CD4-positive, alpha-beta memory T cell (primary cell): ENCODE measurements around the gene SNAP47. TPM values are rescaled to one million over a fixed set of nuclear protein-coding genes. Genes with fewer than 3 reads are reported as not detected.
A peak's percentile ranks its signal among the peaks of the same experiment; 100 is the strongest.

Experiments
- CTCF ChIA-PET: fragments of 350-600 bp; sonication (Branson Sonifier 250); formaldehyde crosslinking; loops from one replicate; lab custom pipeline; 2021; ENCODE audit warnings: inconsistent platforms; ENCODE audit not compliant: partially characterized antibody; lab: Charles Lee
- POLR2A ChIA-PET: fragments of 350-600 bp; sonication (Branson Sonifier 250); formaldehyde crosslinking; loops from one replicate; lab custom pipeline; 2021; ENCODE audit not compliant: partially characterized antibody; lab: Charles Lee
- DNase-seq, 5 donors: peaks; one replicate each; pipeline versions ENCODE4 v3.0.0 to v3.0.0-alpha.2; 2020 to 2022; ENCODE audit warnings: mixed read lengths in 1 of 5
- H3K27ac ChIP-seq: one replicate; pipeline ENCODE4 v1.7.0; 2013; ENCODE audit warnings: low read depth, low read length
- H3K27me3 ChIP-seq: 2 replicates; pipeline ENCODE4 v1.7.0; 2013; ENCODE audit warnings: mild to moderate bottlenecking, low read length, moderate library complexity; ENCODE audit not compliant: insufficient read depth
- H3K36me3 ChIP-seq: 2 replicates; pipeline ENCODE4 v1.7.0; 2013; ENCODE audit warnings: mild to moderate bottlenecking, low read length, moderate library complexity; ENCODE audit not compliant: insufficient read depth
- H3K4me1 ChIP-seq: 2 replicates; pipeline ENCODE4 v1.7.0; 2013; ENCODE audit warnings: mild to moderate bottlenecking, low read length, moderate library complexity; ENCODE audit not compliant: insufficient read depth
- H3K4me3 ChIP-seq, 2 donors: one replicate each; pipeline ENCODE4 v1.7.0; 2013; ENCODE audit warnings: low read length in 2 of 2, mild to moderate bottlenecking in 1 of 2
- H3K9me3 ChIP-seq, 2 donors: one replicate each; pipeline ENCODE4 v1.7.0; 2013; ENCODE audit warnings: low read length in 2 of 2, control low read depth in 1 of 2; ENCODE audit not compliant: control insufficient read depth in 1 of 2
- H3K27ac Mint-ChIP-seq, 7 donors: one replicate each; pipeline ENCODE4 v1.8.0; 2020 to 2021; ENCODE audit warnings: mixed read lengths in 7 of 7, mild to moderate bottlenecking in 6 of 7, inconsistent platforms in 3 of 7, moderate library complexity in 3 of 7
- H3K27me3 Mint-ChIP-seq, 2 donors: one replicate each; pipeline ENCODE4 v1.8.0; 2020 to 2021; ENCODE audit warnings: mixed read lengths in 2 of 2
- H3K36me3 Mint-ChIP-seq, 2 donors: one replicate each; pipeline ENCODE4 v1.8.0; 2020 to 2021; ENCODE audit warnings: mixed read lengths in 2 of 2, inconsistent platforms in 1 of 2, mild to moderate bottlenecking in 1 of 2
- H3K4me1 Mint-ChIP-seq, 4 donors: one replicate each; pipeline ENCODE4 v1.8.0; 2020 to 2021; ENCODE audit warnings: mixed read lengths in 4 of 4, mild to moderate bottlenecking in 1 of 4
- H3K4me3 Mint-ChIP-seq, 8 donors: one replicate each; pipeline ENCODE4 v1.8.0; 2020 to 2021; ENCODE audit warnings: mixed read lengths in 8 of 8, mild to moderate bottlenecking in 7 of 8, moderate library complexity in 6 of 8, inconsistent platforms in 3 of 8
- H3K9me3 Mint-ChIP-seq, 8 donors: one replicate each; pipeline ENCODE4 v1.8.0; 2020 to 2021; ENCODE audit warnings: mixed read lengths in 8 of 8, mild to moderate bottlenecking in 5 of 8, inconsistent platforms in 3 of 8, moderate library complexity in 1 of 8
- intact Hi-C: fragments of 100-400 bp; cut with micrococcal nuclease; formaldehyde crosslinking; loops from one replicate; pipeline ENCODE4 v1.15.1; 2023
- polyA plus RNA-seq, 2 donors: library from polyadenylated mRNA; unstranded; fragments of 300-500 nt; fragmentation: Illumina TruSeq; gene quantifications; one replicate each; pipeline ENCODE4 v1.2.3, GENCODE V29; 2021
- total RNA-seq, 2 experiments: library from RNA; stranded (reverse); gene quantifications; one replicate each; pipeline ENCODE4 v1.2.3, GENCODE V29; 2021

SNAP47 gene
- total and polyA plus RNA-seq, 4 experiments from 2014 or later = 27.0 to 53.6 (median 38.5) TPM

GRCh38 chr1:227745568-227746265 lies 10.5 kb downstream of the SNAP47 start:
- H3K4me3 Mint-ChIP-seq = peak overlapping the region in 1 of 8 donors; percentile 49
- CTCF ChIA-PET = interaction anchor here (1.0 kb wide), 1 partner anchor 48 kb away, joined by 3 read pairs; no protein-coding TSS in a partner anchor
- no peaks in the 10 kb centered on the region for H3K9me3 Mint-ChIP-seq
- H3K4me1 ChIP-seq = peaks cover 59% of the 10 kb centered on the region
- peaks cover 12 to 17% of the 10 kb centered on the region in 2 donors for H3K36me3 Mint-ChIP-seq
- H3K4me3 ChIP-seq = no peak overlapping the region
- H3K27ac Mint-ChIP-seq = peak overlapping the region in 2 of 7 donors; percentile 8 to 70
- DNase-seq = no peak
- no peaks in the 10 kb centered on the region for H3K9me3 ChIP-seq
- no peak overlapping the region for H3K27ac ChIP-seq
- POLR2A ChIA-PET = interaction anchor here (0.7 kb wide), 1 partner anchor 10 kb away, joined by 3 read pairs; the partner anchor contains the start of genes JMJD4 and SNAP47
- intact Hi-C loops = no loop called here
- peaks cover 36 to 76% (median 57%) of the 10 kb centered on the region in 4 donors for H3K4me1 Mint-ChIP-seq
- H3K36me3 ChIP-seq = peaks cover 22% of the 10 kb centered on the region
- H3K27me3 Mint-ChIP-seq = no peaks in the 10 kb centered on the region
- no peaks in the 10 kb centered on the region for H3K27me3 ChIP-seq

GRCh38 chr1:227746676-227747075 lies 11.4 kb downstream of the SNAP47 start:
- no peak for DNase-seq
- Mint-ChIP-seq H3K4me1 (peaks cover 33 to 75% (median 53%) of the 10 kb centered on the region in 4 donors), H3K27ac (peak overlapping the region in 6 of 7 donors; percentile 18 to 82 (median 68)), H3K27me3 (no peaks in the 10 kb centered on the region), H3K9me3 (no peaks in the 10 kb centered on the region), H3K4me3 (peak overlapping the region in 2 of 8 donors; percentile 26 to 29), H3K36me3 (peaks cover 15 to 24% of the 10 kb centered on the region in 2 donors)
- Histone ChIP-seq H3K27me3 (no peaks in the 10 kb centered on the region), H3K4me1 (peaks cover 59% of the 10 kb centered on the region), H3K36me3 (peaks cover 23% of the 10 kb centered on the region), H3K4me3 (no peak overlapping the region), H3K9me3 (no peaks in the 10 kb centered on the region), H3K27ac (no peak overlapping the region)
- intact Hi-C loops = no loop called here
- ChIA-PET POLR2A (no interaction called here), CTCF (no interaction called here)

- no peaks in the 10 kb centered on the region for H3K27me3 Mint-ChIP-seq
- H3K4me1 Mint-ChIP-seq = peaks cover 32 to 78% (median 53%) of the 10 kb centered on the region in 4 donors
- no peak for DNase-seq
- Histone ChIP-seq H3K4me3 (no peak overlapping the region), H3K36me3 (peaks cover 23% of the 10 kb centered on the region), H3K9me3 (no peaks in the 10 kb centered on the region), H3K4me1 (peaks cover 59% of the 10 kb centered on the region), H3K27ac (peak overlapping the region; percentile 36), H3K27me3 (no peaks in the 10 kb centered on the region)
- no peak overlapping the region for H3K4me3 Mint-ChIP-seq
- no peaks in the 10 kb centered on the region for H3K9me3 Mint-ChIP-seq
- intact Hi-C loops = no loop called here
- peak overlapping the region in 3 of 7 donors; percentile 61 to 89 (median 74) for H3K27ac Mint-ChIP-seq
- CTCF ChIA-PET = interaction anchor here (0.7 kb wide), 1 partner anchor 8 kb away, joined by 3 read pairs; no protein-coding TSS in a partner anchor
- peaks cover 15 to 26% of the 10 kb centered on the region in 2 donors for H3K36me3 Mint-ChIP-seq
- POLR2A ChIA-PET = no interaction called here
Measured at GRCh38 chr1:227747382-227747781, 12.1 kb downstream of the SNAP47 start.

GRCh38 chr1:227747948-227748495 lies 12.8 kb downstream of the SNAP47 start:
- Histone ChIP-seq H3K36me3 (peaks cover 23% of the 10 kb centered on the region), H3K27ac (peak overlapping the region; percentile 36), H3K27me3 (no peaks in the 10 kb centered on the region), H3K4me1 (peaks cover 59% of the 10 kb centered on the region), H3K4me3 (no peak overlapping the region), H3K9me3 (no peaks in the 10 kb centered on the region)
- Mint-ChIP-seq H3K9me3 (no peaks in the 10 kb centered on the region), H3K4me1 (peaks cover 31 to 78% (median 50%) of the 10 kb centered on the region in 4 donors), H3K4me3 (peak overlapping the region in 6 of 8 donors; percentile 2 to 72 (median 59)), H3K27ac (peak overlapping the region in 6 of 7 donors; percentile 70 to 89 (median 76)), H3K36me3 (peaks cover 15 to 28% of the 10 kb centered on the region in 2 donors), H3K27me3 (no peaks in the 10 kb centered on the region)
- CTCF ChIA-PET = interaction anchor here (0.7 kb wide), 1 partner anchor 9 kb away, joined by 3 read pairs; no protein-coding TSS in a partner anchor
- DNase-seq = no peak
- POLR2A ChIA-PET = no interaction called here
- intact Hi-C loops = no loop called here

GRCh38 chr1:227748496-227749182 lies 13.4 kb downstream of the SNAP47 start:
- DNase-seq = peak; percentile 32 to 80 (median 47)
- peaks cover 23% of the 10 kb centered on the region for H3K36me3 ChIP-seq
- H3K27me3 ChIP-seq = no peaks in the 10 kb centered on the region
- H3K4me3 Mint-ChIP-seq = peak overlapping the region in 7 of 8 donors; percentile 1 to 72 (median 64)
- H3K4me1 ChIP-seq = peaks cover 56% of the 10 kb centered on the region
- POLR2A ChIA-PET = no interaction called here
- H3K27ac ChIP-seq = peak overlapping the region; percentile 39
- H3K36me3 Mint-ChIP-seq = peaks cover 15 to 30% of the 10 kb centered on the region in 2 donors
- H3K9me3 Mint-ChIP-seq = no peaks in the 10 kb centered on the region
- CTCF ChIA-PET = no interaction called here
- peak overlapping the region; percentile 70 to 89 (median 77) for H3K27ac Mint-ChIP-seq
- intact Hi-C loops = no loop called here
- no peaks in the 10 kb centered on the region for H3K9me3 ChIP-seq
- H3K4me1 Mint-ChIP-seq = peaks cover 29 to 75% (median 45%) of the 10 kb centered on the region in 4 donors
- H3K4me3 ChIP-seq = no peak overlapping the region
- H3K27me3 Mint-ChIP-seq = no peaks in the 10 kb centered on the region

GRCh38 chr1:227749225-227749624 lies 14.0 kb downstream of the SNAP47 start:
- Histone ChIP-seq H3K4me1 (peaks cover 56% of the 10 kb centered on the region), H3K27me3 (no peaks in the 10 kb centered on the region), H3K36me3 (peaks cover 23% of the 10 kb centered on the region), H3K4me3 (no peak overlapping the region), H3K9me3 (no peaks in the 10 kb centered on the region), H3K27ac (peak overlapping the region; percentile 39)
- POLR2A ChIA-PET = no interaction called here
- intact Hi-C loops = no loop called here
- no peaks in the 10 kb centered on the region for H3K27me3 Mint-ChIP-seq
- peaks cover 26 to 74% (median 40%) of the 10 kb centered on the region in 4 donors for H3K4me1 Mint-ChIP-seq
- peak overlapping the region in 6 of 8 donors; percentile 1 to 71 (median 59) for H3K4me3 Mint-ChIP-seq
- H3K9me3 Mint-ChIP-seq = no peaks in the 10 kb centered on the region
- H3K27ac Mint-ChIP-seq = peak overlapping the region; percentile 70 to 89 (median 77)
- H3K36me3 Mint-ChIP-seq = peaks cover 15 to 32% of the 10 kb centered on the region in 2 donors
- CTCF ChIA-PET = no interaction called here
- no peak for DNase-seq
